ENCODE measurements around the gene CDCP1. TPM values are rescaled to one million over a fixed set of nuclear protein-coding genes. Genes with fewer than 3 reads are reported as not detected.

The CDCP1 gene
- total and polyA plus RNA-seq, 12 donors = 0.27 to 4.3 (median 1.6) TPM

GRCh38 chr3:45112939-45113338, 33.2 kb downstream of the CDCP1 start:
- Histone ChIP-seq H3K9me3 (replicated peaks in 1 of 3) (no peaks in the 10 kb centered on the region), H3K27me3 (no peaks in the 10 kb centered on the region), H3K4me3 (no peak overlapping the region), H3K27ac (no peak overlapping the region), H3K4me1 (replicated peaks in 1 of 2) (no peaks in the 10 kb centered on the region), H3K36me3 (replicated peaks in 1 of 2) (no peaks in the 10 kb centered on the region)
- TF ChIP-seq POLR2A (IDR thresholded peaks at IDR 0.05) (no peak), CTCF (IDR thresholded peaks at IDR 0.05) (no peak)
- intact Hi-C loops (cut with DNase I) = no loop called here
- DNase-seq = peak in 1 of 7 donors; percentile 3
- 58 to 72% (median 64%) methylated on average over 4 of the region's 4 CpGs for WGBS, 4 donors

DNA sequence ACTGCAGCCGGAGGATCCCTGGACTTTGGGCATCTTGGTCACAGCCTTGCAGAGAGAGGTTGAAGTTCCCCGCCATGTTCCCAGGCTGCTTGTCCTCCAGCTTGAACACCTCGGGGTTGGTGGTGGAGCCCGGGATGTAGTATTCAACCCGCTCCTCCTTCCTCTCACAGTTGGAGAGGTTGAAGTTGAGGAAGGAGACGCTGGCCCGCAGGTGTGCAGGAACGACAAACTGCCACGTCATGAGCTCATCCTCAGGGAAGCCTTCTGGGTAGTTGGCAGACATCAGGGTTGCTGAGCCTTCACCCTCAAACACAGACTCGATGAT, 35.7 kb downstream of the CDCP1 start:
- Histone ChIP-seq H3K27me3 (no peaks in the 10 kb centered on the region), H3K27ac (no peak overlapping the region), H3K36me3 (replicated peaks in 1 of 2) (no peaks in the 10 kb centered on the region), H3K4me1 (replicated peaks in 1 of 2) (no peaks in the 10 kb centered on the region), H3K9me3 (replicated peaks in 1 of 3) (no peaks in the 10 kb centered on the region), H3K4me3 (no peak overlapping the region)
- TF ChIP-seq POLR2A (IDR thresholded peaks at IDR 0.05) (no peak), CTCF (IDR thresholded peaks at IDR 0.05) (no peak)
- intact Hi-C loops (cut with DNase I) = no loop called here
- WGBS, 4 donors = 81 to 89% (median 84%) methylated on average over 10 of the region's 10 CpGs
- DNase-seq = no peak

DNA sequence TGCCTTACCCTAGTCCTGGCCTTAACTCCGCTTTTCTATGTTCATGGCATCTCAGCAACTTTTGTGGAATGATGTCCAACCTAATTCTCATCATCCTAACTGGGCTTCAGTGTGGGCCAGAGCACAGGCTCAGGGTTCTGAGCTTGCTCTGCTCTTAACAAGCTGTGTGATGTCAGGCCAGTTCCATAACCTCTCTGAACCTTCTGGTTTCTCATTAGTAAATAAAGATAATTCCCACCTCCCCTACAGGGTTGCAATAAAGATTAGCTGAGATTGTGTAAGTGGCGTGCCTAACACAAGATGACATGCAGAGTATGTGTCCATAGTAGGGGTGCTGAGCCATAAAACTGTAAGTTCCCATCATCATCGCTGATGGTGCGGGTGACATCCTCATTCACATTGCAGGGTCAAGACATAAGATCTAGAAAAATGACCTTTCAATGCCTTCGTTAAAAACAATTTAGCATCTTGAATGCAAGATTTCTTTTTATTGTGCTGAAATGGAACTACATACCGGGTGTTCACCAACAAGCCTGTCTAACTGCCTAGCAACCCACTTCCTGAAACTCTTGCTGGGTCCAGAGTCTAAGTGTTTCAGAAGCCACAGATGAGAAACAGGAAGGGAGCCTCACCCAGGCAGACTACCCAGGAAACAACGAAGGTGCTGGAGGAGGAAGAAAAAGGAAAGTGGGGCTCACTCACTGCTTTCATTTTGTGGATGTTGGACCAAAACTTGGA, 36.2 kb downstream of the CDCP1 start:
- TF ChIP-seq POLR2A (IDR thresholded peaks at IDR 0.05) (no peak), CTCF (IDR thresholded peaks at IDR 0.05) (no peak)
- intact Hi-C loops (cut with DNase I) = no loop called here
- 68 to 83% (median 80%) methylated on average over 7 of the region's 7 CpGs for WGBS, 4 donors
- H3K4me3 ChIP-seq = no peak overlapping the region
- no peaks in the 10 kb centered on the region for H3K36me3 ChIP-seq (replicated peaks in 1 of 2)
- DNase-seq = no peak
- no peak overlapping the region for H3K27ac ChIP-seq
- H3K4me1 ChIP-seq (replicated peaks in 1 of 2) = no peaks in the 10 kb centered on the region
- no peaks in the 10 kb centered on the region for H3K27me3 ChIP-seq
- no peaks in the 10 kb centered on the region for H3K9me3 ChIP-seq (replicated peaks in 1 of 3)

DNA sequence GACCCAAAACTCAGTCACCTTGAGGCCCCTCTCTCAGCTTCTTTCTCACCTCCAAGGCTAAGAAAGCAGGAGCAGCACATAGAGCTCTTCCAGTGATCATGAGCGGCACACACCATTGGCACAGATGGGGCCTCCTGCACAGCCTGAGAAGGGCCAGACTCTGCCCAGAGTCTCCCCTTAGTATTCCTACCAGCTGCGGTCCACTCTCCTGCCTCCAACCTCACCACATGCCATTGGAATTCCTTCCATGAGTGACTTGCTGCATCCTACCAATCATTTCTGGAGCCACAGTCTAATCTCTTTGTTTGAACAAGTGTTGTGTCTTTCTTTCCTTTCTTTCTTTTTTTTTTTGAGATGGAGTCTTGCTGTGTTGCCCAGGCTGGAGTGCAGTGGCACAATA, 39.3 kb downstream of the CDCP1 start:
- no peak overlapping the region for H3K27ac ChIP-seq
- no peaks in the 10 kb centered on the region for H3K36me3 ChIP-seq (replicated peaks in 1 of 2)
- TF ChIP-seq CTCF (IDR thresholded peaks at IDR 0.05) (no peak), POLR2A (IDR thresholded peaks at IDR 0.05) (no peak)
- no peaks in the 10 kb centered on the region for H3K9me3 ChIP-seq (replicated peaks in 1 of 3)
- H3K4me3 ChIP-seq = no peak overlapping the region
- no peaks in the 10 kb centered on the region for H3K4me1 ChIP-seq (replicated peaks in 1 of 2)
- no peak for DNase-seq
- no peaks in the 10 kb centered on the region for H3K27me3 ChIP-seq
- intact Hi-C loops (cut with DNase I) = no loop called here
- 92 to 100% (median 96%) methylated on average over 2 of the region's 2 CpGs for WGBS, 4 donors
